OCI-LY3 (cell line): ENCODE data around the gene CBR4.

ENCODE experiments used
- H2AFZ ChIP-seq: fragments of 200-600, 300-600 bp; shearing (Covaris generic); 2 replicates; pipeline ENCODE4 v1.6.0; 2014; ENCODE audit warnings: antibody characterized with exemption, low read depth, low read length
- H3K27ac ChIP-seq: fragments of 200-600, 300-600 bp; sonication (generic); 2 replicates; pipeline ENCODE4 v1.5.1; 2014; ENCODE audit warnings: mild to moderate bottlenecking, low read length, moderate library complexity, mixed read lengths
- H3K27me3 ChIP-seq: fragments of 200-600, 300-600 bp; sonication (generic); 2 replicates; pipeline ENCODE4 v1.6.1; 2014; ENCODE audit warnings: low read depth, low read length, mixed read lengths
- H3K36me3 ChIP-seq: fragments of 200-600, 300-600 bp; sonication (generic); replicated peaks from 2 replicates; pipeline ENCODE3; 2014; ENCODE audit warnings: low read depth, low read length, mixed read lengths
- H3K4me1 ChIP-seq: fragments of 300-600, 200-600 bp; sonication (generic); 2 replicates; pipeline ENCODE4 v1.6.1; 2014; ENCODE audit warnings: low read length, mixed read lengths
- H3K4me2 ChIP-seq: fragments of 200-600, 300-600 bp; sonication (generic); 2 replicates; pipeline ENCODE4 v1.6.1; 2014; ENCODE audit warnings: low read length, mixed read lengths
- H3K4me3 ChIP-seq: fragments of 300-600, 200-600 bp; sonication (generic); 2 replicates; pipeline ENCODE4 v1.5.1; 2014; ENCODE audit warnings: antibody characterized with exemption, mild to moderate bottlenecking, low read length, moderate library complexity
- H3K79me2 ChIP-seq: fragments of 300-600, 200-600 bp; shearing (Covaris generic); 2 replicates; pipeline ENCODE4 v1.6.1; 2014; ENCODE audit warnings: mild to moderate bottlenecking, low read length, mixed read lengths
- H3K9ac ChIP-seq: fragments of 300-600, 200-600 bp; shearing (Covaris generic); 2 replicates; pipeline ENCODE4 v1.6.0; 2014; ENCODE audit warnings: mild to moderate bottlenecking, low read length, moderate library complexity
- H3K9me3 ChIP-seq: fragments of 200-600, 300-600 bp; shearing (Covaris generic); 2 replicates; pipeline ENCODE4 v1.6.1; 2014; ENCODE audit warnings: low read length, mixed read lengths; ENCODE audit not compliant: insufficient read depth
- H4K20me1 ChIP-seq: fragments of 200-600, 300-600 bp; sonication (generic); 2 replicates; pipeline ENCODE4 v1.6.1; 2016; ENCODE audit warnings: low read length, mixed read lengths; ENCODE audit not compliant: insufficient read depth
- CTCF ChIP-seq: fragments of 200-600, 300-600 bp; sonication (generic); IDR thresholded peaks from 2 replicates; pipeline ENCODE4 v1.5.1; 2014; ENCODE audit warnings: antibody characterized with exemption, low read length, low read depth
- EZH2phosphoT487 ChIP-seq: fragments of 200-600 bp; shearing (Covaris generic); IDR thresholded peaks from 2 replicates; pipeline ENCODE4 v1.6.1; 2018; ENCODE audit warnings: antibody characterized with exemption, mixed run types, low read depth

CBR4 gene

GRCh38 chr4:168981942-168982341 is 28.1 kb downstream of the CBR4 start:
- Histone ChIP-seq H3K4me1 (no peaks in the 10 kb centered on the region), H3K27ac (no peak overlapping the region), H3K4me3 (no peak overlapping the region), H4K20me1 (no peaks in the 10 kb centered on the region), H3K27me3 (no peaks in the 10 kb centered on the region), H3K9me3 (peaks cover 13% of the 10 kb centered on the region; the same call in 1 of the 2 replicates), H3K79me2 (peaks cover 3% of the 10 kb centered on the region; the same call in 1 of the 2 replicates), H3K9ac (no peak overlapping the region), H2AFZ (no peak overlapping the region), H3K36me3 (peaks cover 73% of the 10 kb centered on the region), H3K4me2 (no peak overlapping the region)
- TF ChIP-seq EZH2phosphoT487 (no peak), CTCF (no peak)

- no peaks in the 10 kb centered on the region for H3K4me1 ChIP-seq
- peaks cover 74% of the 10 kb centered on the region for H3K36me3 ChIP-seq
- peaks cover 13% of the 10 kb centered on the region; the same call in 1 of the 2 replicates for H3K9me3 ChIP-seq
- H3K27me3 ChIP-seq = no peaks in the 10 kb centered on the region
- H3K4me2 ChIP-seq = no peak overlapping the region
- H2AFZ ChIP-seq = no peak overlapping the region
- TF ChIP-seq CTCF (no peak), EZH2phosphoT487 (no peak)
- H3K79me2 ChIP-seq = peaks cover 3% of the 10 kb centered on the region; the same call in 1 of the 2 replicates
- H3K9ac ChIP-seq = no peak overlapping the region
- H3K27ac ChIP-seq = no peak overlapping the region
- H3K4me3 ChIP-seq = no peak overlapping the region
- H4K20me1 ChIP-seq = no peaks in the 10 kb centered on the region
Measured at GRCh38 chr4:168981460-168981859, 28.6 kb downstream of the CBR4 start.

GRCh38 chr4:168979338-168979737 is 30.7 kb downstream of the CBR4 start:
- Histone ChIP-seq H3K4me1 (no peaks in the 10 kb centered on the region), H4K20me1 (no peaks in the 10 kb centered on the region), H3K9ac (no peak overlapping the region), H3K27me3 (no peaks in the 10 kb centered on the region), H3K4me3 (no peak overlapping the region), H3K9me3 (peaks cover 13% of the 10 kb centered on the region; the same call in 1 of the 2 replicates), H3K36me3 (peaks cover 81% of the 10 kb centered on the region), H3K4me2 (no peak overlapping the region), H2AFZ (no peak overlapping the region), H3K79me2 (peaks cover 3% of the 10 kb centered on the region; the same call in 1 of the 2 replicates), H3K27ac (no peak overlapping the region)
- TF ChIP-seq CTCF (no peak), EZH2phosphoT487 (no peak)

GRCh38 chr4:168978001-168978700 is 31.9 kb downstream of the CBR4 start:
- no peak overlapping the region for H2AFZ ChIP-seq
- no peak overlapping the region for H3K4me3 ChIP-seq
- peaks cover under 1% of the 10 kb centered on the region for H3K4me1 ChIP-seq
- H3K27ac ChIP-seq = no peak overlapping the region
- H3K79me2 ChIP-seq = peaks cover 3% of the 10 kb centered on the region; the same call in 1 of the 2 replicates
- no peak overlapping the region for H3K9ac ChIP-seq
- peaks cover 13% of the 10 kb centered on the region; the same call in 1 of the 2 replicates for H3K9me3 ChIP-seq
- peaks cover 87% of the 10 kb centered on the region for H3K36me3 ChIP-seq
- H3K27me3 ChIP-seq = no peaks in the 10 kb centered on the region
- no peak for TF ChIP-seq CTCF
- no peak for TF ChIP-seq EZH2phosphoT487
- no peak overlapping the region for H3K4me2 ChIP-seq
- no peaks in the 10 kb centered on the region for H4K20me1 ChIP-seq
